Right atrium auricular region (tissue), 2 donors: ENCODE results near the gene NCF4. TPM values are rescaled to one million over a fixed set of nuclear protein-coding genes. Genes with fewer than 3 reads are reported as not detected.

Experiments used
- DNase-seq: peaks from one replicate; pipeline ENCODE4 v3.0.0-alpha.2; 2019; ENCODE audit warnings: low spot score
- H3K27ac ChIP-seq, 2 donors: fragments of 200-600 bp; sonication (generic); 1 replicate in 1 of 2; 2 replicates in 1 of 2; pipeline ENCODE4 v1.5.1; 2016 to 2019
- H3K27me3 ChIP-seq, 2 donors: fragments of 200-600 bp; sonication (generic); one replicate each; pipeline versions ENCODE4 v1.5.1 to v1.6.0; 2017 to 2019
- H3K36me3 ChIP-seq: fragments of 200-600 bp; sonication (generic); one replicate; pipeline ENCODE4 v1.5.1; 2016
- H3K4me1 ChIP-seq, 2 donors: fragments of 200-600 bp; sonication (generic); one replicate each; pipeline versions ENCODE4 v1.5.1 to v1.6.0; 2017 to 2019
- H3K4me3 ChIP-seq, 2 donors: fragments of 200-600 bp; sonication (generic); 1 replicate in 1 of 2; 2 replicates in 1 of 2; pipeline ENCODE4 v1.5.1; 2017 to 2019; ENCODE audit warnings: mild to moderate bottlenecking in 1 of 2, moderate library complexity in 1 of 2
- H3K9me3 ChIP-seq, 2 donors: fragments of 200-600 bp; sonication (generic); one replicate each; pipeline ENCODE4 v1.5.1; 2019
- CTCF ChIP-seq, 2 donors: fragments of 200-600 bp; sonication (generic); IDR thresholded peaks; one replicate each; pipeline ENCODE4 v1.5.1; 2019; ENCODE audit warnings: antibody characterized with exemption in 2 of 2
- total RNA-seq, 2 donors: library from RNA; depleted of rRNA; stranded (reverse); fragments of >200 nt; gene quantifications; one replicate each; pipeline ENCODE4 v1.1.0, GENCODE V29; 2016

NCF4 gene
- total RNA-seq, 2 donors from 2014 or later = 3.9 to 7.0 TPM

- Histone ChIP-seq H3K27ac (peak overlapping the region in 1 of 2 donors; percentile 22), H3K9me3 (no peaks in the 10 kb centered on the region), H3K27me3 (no peaks in the 10 kb centered on the region), H3K36me3 (no peaks in the 10 kb centered on the region), H3K4me3 (no peak overlapping the region), H3K4me1 (no peaks in the 10 kb centered on the region)
- no peak for TF ChIP-seq CTCF (IDR thresholded peaks at IDR 0.05)
- DNase-seq = no peak
Observed at GRCh38 chr22:36862251-36863242, 1.7 kb downstream of the NCF4 start.

GRCh38 chr22:36863281-36863680 is 2.5 kb downstream of the NCF4 start:
- Histone ChIP-seq H3K27me3 (no peaks in the 10 kb centered on the region), H3K4me1 (no peaks in the 10 kb centered on the region), H3K36me3 (no peaks in the 10 kb centered on the region), H3K4me3 (no peak overlapping the region), H3K9me3 (no peaks in the 10 kb centered on the region), H3K27ac (no peak overlapping the region)
- no peak for TF ChIP-seq CTCF (IDR thresholded peaks at IDR 0.05)
- no peak for DNase-seq

GRCh38 chr22:36863979-36864378 is 3.2 kb downstream of the NCF4 start:
- H3K4me3 ChIP-seq = no peak overlapping the region
- H3K4me1 ChIP-seq = no peaks in the 10 kb centered on the region
- no peaks in the 10 kb centered on the region for H3K36me3 ChIP-seq
- H3K27me3 ChIP-seq = no peaks in the 10 kb centered on the region
- DNase-seq = no peak
- H3K9me3 ChIP-seq = no peaks in the 10 kb centered on the region
- no peak for TF ChIP-seq CTCF (IDR thresholded peaks at IDR 0.05)
- H3K27ac ChIP-seq = no peak overlapping the region

- no peak for TF ChIP-seq CTCF (IDR thresholded peaks at IDR 0.05)
- Histone ChIP-seq H3K36me3 (no peaks in the 10 kb centered on the region), H3K9me3 (no peaks in the 10 kb centered on the region), H3K27ac (no peak overlapping the region), H3K4me3 (no peak overlapping the region), H3K27me3 (no peaks in the 10 kb centered on the region), H3K4me1 (no peaks in the 10 kb centered on the region)
- no peak for DNase-seq
Observed at GRCh38 chr22:36864454-36865215, 3.8 kb downstream of the NCF4 start.

GRCh38 chr22:36865346-36865745 is 4.5 kb downstream of the NCF4 start:
- Histone ChIP-seq H3K27ac (no peak overlapping the region), H3K9me3 (no peaks in the 10 kb centered on the region), H3K36me3 (no peaks in the 10 kb centered on the region), H3K4me3 (no peak overlapping the region), H3K27me3 (no peaks in the 10 kb centered on the region), H3K4me1 (no peaks in the 10 kb centered on the region)
- no peak for DNase-seq
- TF ChIP-seq CTCF (IDR thresholded peaks at IDR 0.05) = no peak
